GM12891 (cell line): Measurements from ENCODE around the gene NSUN2.

Experiments
- DNase-seq: peaks from one replicate; pipeline ENCODE4 v3.0.0; 2011; ENCODE audit warnings: low spot score; ENCODE audit not compliant: insufficient read length
- FAIRE-seq: peaks from 2 replicates; lab custom pipeline; 2011; peaks lifted over from hg19 to GRCh38; lab: Jason Lieb, UNC
- PAX5 ChIP-seq: IDR thresholded peaks from 2 replicates; pipeline ENCODE4 v1.6.1; 2011; ENCODE audit warnings: low read length, moderate library complexity, mild to moderate bottlenecking; ENCODE audit not compliant: insufficient read depth, severe bottlenecking
- POLR2A ChIP-seq: IDR thresholded peaks from 2 replicates; pipeline ENCODE4 v1.6.1; 2011; ENCODE audit warnings: low read depth, low read length, control low read depth
- POLR2AphosphoS5 ChIP-seq: IDR thresholded peaks from 2 replicates; pipeline ENCODE4 v1.6.1; 2011; ENCODE audit warnings: low read depth, low read length, control low read depth
- POU2F2 ChIP-seq: IDR thresholded peaks from 2 replicates; pipeline ENCODE4 v1.6.1; 2011; ENCODE audit warnings: low read depth, mild to moderate bottlenecking, control low read depth, low read length, moderate library complexity
- SPI1 ChIP-seq: IDR thresholded peaks from 2 replicates; pipeline ENCODE4 v1.6.1; 2011; ENCODE audit warnings: low read depth, low read length, control low read depth
- TAF1 ChIP-seq: IDR thresholded peaks from 2 replicates; pipeline ENCODE4 v1.6.1; 2011; ENCODE audit warnings: low read depth, low read length, control low read depth

NSUN2 gene

DNA sequence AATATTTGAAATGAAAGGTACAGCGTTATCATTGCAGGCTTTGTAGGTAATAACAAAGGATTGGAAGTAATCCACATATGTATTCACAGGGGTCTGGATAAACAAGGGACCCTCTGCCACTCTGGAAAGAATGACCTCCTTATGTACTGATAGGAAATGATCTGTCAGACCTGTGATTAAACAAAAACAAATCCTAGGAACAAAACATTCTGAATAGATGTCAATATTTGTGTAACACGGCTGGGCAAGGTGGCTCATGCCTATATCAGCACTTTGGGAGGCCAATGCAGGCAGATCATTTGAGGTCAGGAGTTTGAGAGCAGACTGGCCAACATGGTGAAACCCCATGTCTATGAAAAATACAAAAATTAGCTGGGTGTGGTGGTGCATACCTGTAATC lies 42.3 kb downstream of the NSUN2 start:
- FAIRE-seq: no peak
- TF ChIP-seq PAX5 (no peak), POU2F2 (no peak), POLR2AphosphoS5 (no peak), POLR2A (no peak), SPI1 (no peak), TAF1 (no peak)
- no peak for DNase-seq

DNA sequence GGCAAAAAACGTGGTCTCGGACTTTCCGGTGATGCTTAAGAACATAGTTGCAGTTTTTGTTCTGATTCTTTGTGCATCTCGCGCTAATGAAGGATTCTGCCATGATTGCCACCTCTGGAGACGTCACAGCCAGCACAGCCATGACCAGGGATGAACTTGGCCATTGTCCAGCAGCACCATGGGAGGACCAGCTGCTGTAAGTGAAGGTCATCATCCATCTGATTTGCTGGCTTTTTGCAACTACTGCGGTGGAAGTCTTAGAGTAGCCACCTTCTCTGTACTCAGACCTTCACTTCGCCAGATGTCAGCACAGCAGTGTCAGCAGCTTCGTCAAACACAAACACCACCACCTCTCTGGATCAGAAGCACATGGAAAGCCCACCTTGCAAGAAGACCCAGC lies 45.7 kb downstream of the NSUN2 start:
- TF ChIP-seq POU2F2 (no peak), TAF1 (no peak), POLR2AphosphoS5 (no peak), SPI1 (no peak), PAX5 (no peak), POLR2A (no peak)
- no peak for DNase-seq
- FAIRE-seq: no peak

DNA sequence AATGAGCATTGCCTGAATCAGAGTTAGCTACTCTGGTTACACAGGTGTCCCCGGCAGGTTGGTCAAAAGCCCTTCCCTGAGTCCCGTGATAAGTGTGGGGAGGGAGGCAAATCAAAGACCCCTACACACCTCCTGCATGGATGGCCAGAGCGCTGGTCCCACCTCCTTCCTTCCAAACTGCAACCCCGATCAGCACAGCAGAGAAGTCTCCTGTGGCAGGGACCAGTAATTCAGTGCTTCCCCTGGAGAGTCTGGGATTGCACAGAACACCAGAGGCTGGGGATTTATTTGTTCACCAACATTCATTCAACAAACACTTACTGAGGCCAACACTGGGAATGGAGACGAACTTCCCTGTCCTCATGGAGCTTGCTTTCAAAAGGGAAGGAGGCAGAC lies 46.2 kb downstream of the NSUN2 start:
- FAIRE-seq (no peak), DNase-seq (no peak)
- TF ChIP-seq SPI1: no peak
- no peak for TF ChIP-seq POLR2AphosphoS5
- no peak for TF ChIP-seq TAF1
- no peak for TF ChIP-seq POLR2A
- TF ChIP-seq PAX5: no peak
- TF ChIP-seq POU2F2: no peak

DNA sequence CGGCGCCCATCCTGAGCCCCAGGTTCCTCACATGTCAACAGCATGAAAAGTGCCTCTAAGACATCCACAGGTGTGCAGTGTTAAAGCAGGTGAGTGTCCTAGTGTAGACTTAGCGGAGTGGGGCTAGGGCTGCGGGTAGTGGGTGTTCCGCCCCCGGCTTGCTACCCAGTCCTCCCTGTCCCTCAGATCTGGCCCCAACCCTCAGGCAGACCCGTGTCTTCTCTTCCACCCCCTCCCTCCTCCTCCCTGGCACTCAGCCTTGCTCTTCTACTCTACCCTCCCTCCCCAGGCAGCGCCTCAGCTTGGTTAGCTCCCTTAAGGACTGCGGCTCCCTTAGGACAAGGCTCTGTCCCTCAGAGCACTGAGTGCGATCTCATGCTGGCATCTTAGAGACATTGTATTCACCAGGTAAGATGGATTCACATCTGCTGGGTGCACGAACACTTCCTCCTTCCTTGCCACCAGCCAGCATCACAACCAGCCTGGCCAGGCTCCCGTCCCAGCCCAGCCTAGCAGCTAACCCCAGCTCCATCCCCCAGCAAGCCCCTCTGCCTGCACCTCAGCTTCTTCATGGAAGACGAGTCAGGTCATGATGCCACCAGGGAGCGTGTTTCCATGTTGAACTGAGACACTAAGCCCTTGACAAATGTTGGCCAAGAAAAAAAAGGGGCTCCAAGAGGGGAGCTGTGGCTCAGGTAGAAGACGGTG lies 46.8 kb downstream of the NSUN2 start:
- TF ChIP-seq PAX5: no peak
- TF ChIP-seq POLR2A: no peak
- no peak for TF ChIP-seq POLR2AphosphoS5
- no peak for TF ChIP-seq SPI1
- TF ChIP-seq POU2F2: no peak
- no peak for TF ChIP-seq TAF1
- no peak for FAIRE-seq

DNA sequence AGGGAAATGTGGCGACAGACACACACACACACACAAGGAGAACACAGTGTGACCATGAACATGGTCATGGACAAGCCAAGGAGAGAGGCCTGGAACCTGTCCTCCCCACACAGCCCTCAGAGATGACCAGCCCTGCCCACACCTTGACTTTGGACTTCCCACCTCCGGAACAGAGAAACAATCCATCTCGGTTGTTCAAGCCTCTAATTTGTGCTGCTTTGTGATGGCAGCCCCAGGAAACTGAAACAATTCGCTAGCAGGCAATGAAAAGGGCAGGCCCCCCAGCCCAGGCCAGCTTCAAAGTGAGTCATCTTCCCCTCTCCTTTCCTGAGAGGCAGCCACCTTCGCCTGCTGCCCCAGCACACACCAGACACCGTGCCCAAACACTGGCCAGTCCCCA lies 47.7 kb downstream of the NSUN2 start:
- FAIRE-seq (no peak), DNase-seq (no peak)
- TF ChIP-seq POU2F2 (no peak), TAF1 (no peak), POLR2AphosphoS5 (no peak), PAX5 (no peak), POLR2A (no peak), SPI1 (no peak)

More for the DNA sequence above, 46.8 kb downstream of the NSUN2 start:
- DNase-seq: no peak

DNA sequence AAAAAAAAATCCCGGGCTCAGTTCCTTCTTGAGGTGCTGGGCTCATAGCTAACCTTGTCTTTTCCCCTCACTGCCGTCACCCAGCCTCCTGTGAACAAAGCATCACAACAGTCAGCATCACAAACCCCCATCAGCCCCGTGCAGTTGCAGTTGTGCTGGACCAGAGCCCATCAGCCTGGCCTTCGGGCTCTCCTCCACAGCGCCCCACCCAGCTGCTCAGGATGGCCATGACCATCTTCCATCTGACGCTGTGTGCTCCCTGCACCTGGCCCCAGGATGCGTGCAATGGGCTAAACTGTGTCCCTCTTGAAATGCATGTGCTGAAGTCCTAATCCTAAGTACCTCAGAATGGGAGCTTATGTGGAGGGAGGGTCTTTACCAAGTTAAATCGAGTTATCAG lies 48.1 kb downstream of the NSUN2 start:
- FAIRE-seq: no peak
- no peak for TF ChIP-seq PAX5
- TF ChIP-seq POLR2AphosphoS5: no peak
- no peak for TF ChIP-seq POLR2A
- no peak for TF ChIP-seq SPI1
- TF ChIP-seq TAF1: no peak
- TF ChIP-seq POU2F2: no peak
- DNase-seq: no peak

DNA sequence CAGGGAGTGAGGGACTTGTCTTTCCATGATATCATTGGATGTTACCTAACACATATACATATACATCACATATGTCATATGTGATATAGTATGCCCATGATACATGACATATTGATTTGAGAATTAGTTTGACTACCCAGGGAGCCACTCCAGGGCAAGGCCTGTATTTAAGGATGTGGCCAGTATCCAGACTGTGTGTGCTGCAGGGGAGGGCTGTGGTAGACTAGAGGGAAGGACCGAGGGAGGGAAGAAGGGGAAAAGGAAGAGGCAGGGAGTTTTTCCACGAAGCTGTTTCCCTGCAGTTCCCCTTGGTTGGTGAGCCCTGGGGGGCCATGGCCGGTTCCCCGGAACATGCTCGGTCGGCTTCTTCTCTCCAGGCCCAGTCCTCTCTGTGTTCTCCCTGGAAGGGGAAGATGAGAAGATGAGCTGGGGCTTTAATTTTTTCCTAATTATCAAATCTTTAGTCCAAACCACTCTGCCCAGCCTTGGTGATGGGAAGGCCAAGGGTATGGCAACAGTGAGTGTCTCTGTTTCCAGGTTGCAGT lies 48.7 kb downstream of the NSUN2 start:
- TF ChIP-seq PAX5 (no peak), POLR2AphosphoS5 (no peak), SPI1 (no peak), TAF1 (no peak), POLR2A (no peak), POU2F2 (no peak)
- DNase-seq (no peak), FAIRE-seq (no peak)

DNA sequence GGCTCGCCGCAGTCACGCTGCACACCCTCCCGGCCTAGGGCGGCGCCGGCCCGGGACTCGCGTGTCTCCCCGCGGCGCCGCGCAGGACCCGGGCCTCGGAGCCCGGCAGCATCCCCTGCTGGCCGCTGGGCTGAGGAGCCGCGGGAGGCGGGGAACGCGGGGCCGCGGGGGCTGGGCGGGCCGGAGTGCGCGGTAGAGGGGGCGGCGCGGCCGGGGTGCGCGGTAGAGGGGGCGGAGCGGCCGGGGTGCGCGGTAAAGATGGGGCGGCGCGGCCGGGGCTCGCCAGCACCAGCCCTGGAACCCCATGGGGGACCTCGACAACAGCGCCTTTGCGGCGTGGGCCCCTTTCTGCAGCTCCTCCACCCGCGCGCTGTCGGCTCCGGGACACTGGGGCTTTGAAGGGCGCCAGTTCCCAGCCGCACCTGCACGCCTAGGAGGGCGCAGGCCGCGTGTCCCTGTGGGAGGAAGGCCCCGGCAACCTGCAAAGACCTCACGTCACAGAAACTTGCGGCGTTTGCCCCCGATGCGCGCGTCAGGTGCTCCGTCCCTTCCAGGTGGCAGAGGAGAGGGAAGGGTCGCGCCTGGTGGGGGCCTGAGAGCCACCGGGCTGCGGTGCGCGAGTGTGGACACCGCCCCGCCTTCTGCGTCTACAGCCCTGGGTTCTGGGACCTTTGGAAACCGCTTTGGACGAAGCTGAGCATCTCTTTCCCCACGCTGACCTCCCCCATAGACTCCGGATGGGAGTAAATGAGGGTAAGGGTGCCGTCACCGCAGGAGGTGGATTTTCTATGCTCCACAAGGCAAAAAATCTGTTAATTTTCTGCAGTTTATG lies 49.6 kb downstream of the NSUN2 start:
- DNase-seq: peak; percentile 57
- no peak for TF ChIP-seq POLR2A
- no peak for TF ChIP-seq PAX5
- FAIRE-seq: no peak

DNA sequence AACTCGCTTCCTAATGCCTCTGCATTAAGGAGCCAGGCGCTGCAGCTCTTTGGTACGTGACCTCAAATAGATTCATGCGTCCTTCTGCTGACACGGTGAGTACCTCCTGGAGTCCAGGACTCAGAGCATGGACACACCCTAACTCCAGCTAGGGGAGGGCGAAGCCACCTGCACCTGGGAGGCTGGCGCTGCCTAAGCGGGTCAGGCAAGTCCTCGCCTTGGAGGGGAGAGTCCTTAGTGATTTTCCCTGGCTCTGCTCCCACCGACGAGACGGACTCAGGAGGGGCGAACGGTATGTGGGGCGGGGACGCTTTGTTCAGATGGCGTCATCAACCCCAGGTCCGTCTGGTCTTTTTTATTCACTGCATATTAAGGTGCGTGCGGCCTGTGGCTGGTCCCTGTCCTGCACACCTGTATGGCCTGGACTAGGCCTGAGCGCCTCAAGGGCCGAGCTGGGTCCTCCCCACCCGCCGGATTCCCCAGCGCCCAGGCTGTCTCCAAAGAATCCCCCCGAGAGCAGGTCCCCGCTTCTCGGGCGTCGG lies 50.3 kb downstream of the NSUN2 start:
- FAIRE-seq: no peak
- no peak for DNase-seq

More for the DNA sequence above, 50.3 kb downstream of the NSUN2 start:
- no peak for TF ChIP-seq SPI1
